HG03025 (cell line): ENCODE data around the gene ROBO2.

ENCODE experiments used
- ATAC-seq: cut with Tn5 transposase; IDR thresholded peaks from one replicate; pipeline ENCODE4 v1.9.1; 2021; ENCODE audit warnings: mild to moderate bottlenecking, moderate library complexity; ENCODE audit not compliant: unreplicated experiment, low FRiP score

The ROBO2 gene

DNA sequence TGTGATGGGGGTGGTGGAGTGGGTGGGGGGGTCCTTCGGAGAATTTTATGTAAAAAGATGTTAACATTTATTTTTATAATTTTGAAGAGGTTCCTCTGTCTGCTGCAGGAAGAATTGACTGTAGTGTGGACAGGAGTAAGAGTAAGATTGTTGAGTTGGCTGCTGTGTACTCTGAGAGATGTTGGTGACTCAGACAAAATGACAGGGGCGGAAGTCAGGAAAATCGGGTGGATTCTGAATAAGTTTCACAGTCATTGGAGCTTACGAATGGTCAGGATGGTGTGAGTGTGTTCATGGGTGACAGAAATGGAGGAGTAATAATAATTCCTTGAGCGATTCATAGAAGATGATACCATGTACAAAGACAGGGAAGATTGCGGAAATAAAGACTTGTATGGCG is 420.0 kb downstream of the ROBO2 start:
- no peak for ATAC-seq

DNA sequence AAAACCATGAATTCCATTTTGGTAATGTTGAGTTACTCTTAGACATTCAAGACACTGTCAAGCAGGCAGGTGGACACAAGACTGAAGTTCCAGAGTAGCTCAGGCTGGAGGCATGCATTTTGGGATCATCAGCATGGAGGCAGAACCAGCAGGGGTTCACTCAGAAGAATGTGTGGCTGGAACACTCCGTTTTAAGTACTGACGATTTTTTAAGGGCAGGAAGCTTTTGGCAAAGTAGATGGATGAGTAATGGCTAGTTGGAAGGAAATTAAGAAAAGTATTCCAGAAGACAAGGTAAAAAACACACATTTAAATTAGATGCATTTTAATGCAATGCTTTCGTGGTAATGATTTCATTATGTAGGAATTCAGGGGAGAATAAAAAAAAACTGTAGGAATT is 420.4 kb downstream of the ROBO2 start:
- ATAC-seq: no peak

DNA sequence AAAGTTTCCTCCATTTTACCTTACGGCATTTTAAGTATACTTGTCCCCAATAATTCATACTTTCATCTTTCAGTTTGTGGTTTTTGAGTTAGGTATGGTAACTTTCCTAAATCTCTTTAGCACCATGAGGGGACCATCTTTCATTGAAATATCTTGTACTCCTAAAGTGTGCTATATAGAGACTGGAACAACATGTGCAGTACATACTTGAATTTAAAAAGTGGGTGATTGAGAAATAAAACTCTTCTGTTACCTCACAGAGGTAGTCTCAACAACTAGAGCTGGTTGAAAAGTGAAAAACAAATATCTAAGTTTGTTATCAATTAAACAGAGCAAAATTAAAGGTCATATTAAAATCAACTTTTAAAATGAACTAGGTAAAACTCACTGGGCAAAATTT is 423.1 kb downstream of the ROBO2 start:
- no peak for ATAC-seq

DNA sequence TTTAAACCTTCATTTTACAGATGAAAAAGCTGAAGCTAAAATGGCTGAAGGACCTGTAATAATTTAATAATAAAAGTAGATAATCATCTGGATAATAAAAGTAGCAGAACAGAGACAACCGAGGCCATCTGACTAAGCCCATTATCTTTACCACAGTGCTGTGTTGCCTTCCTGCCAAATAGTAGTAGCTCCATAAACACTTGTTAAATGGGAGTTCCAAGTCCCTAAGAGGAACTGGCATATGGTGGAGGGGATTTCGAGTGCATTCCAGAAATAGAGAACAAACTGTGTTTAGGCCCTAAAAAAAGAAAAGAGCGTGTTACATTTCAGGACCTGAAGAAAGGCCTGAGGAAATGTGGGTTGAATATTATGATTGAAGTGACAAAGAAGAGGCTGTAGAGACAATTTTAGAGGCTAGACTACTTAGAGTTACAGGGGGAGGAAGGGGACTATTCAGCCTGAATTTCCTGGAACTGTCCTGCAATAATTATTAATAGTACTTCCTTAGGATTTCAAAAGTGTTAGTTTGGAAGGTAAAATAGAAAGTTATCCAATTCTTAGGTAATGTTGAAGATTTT is 424.3 kb downstream of the ROBO2 start:
- no peak for ATAC-seq

DNA sequence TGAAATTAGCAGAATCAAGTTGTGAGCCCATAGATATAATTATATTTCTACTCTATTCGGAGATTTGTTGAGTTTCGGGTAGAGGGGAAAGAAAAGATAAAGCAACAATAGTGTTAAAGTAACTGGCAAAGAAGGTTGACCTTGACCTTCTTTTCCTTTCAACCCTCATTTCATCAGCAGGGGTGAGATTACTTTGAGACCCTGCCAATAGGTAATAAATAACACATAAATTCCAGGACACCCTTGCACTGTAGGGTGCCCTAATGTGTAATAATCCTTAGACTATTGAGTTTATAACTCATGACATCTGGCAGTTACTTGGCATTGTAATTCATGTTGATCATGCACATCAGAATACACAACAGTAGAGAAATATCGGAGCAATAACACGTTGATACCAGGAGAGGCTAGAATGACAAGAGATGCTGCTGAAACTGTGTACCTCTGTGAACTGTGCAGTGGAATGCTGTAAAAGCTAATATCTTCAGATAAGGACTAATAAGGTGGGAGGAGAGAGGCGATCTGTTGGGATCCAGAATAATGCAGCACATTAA is 426.7 kb downstream of the ROBO2 start:
- ATAC-seq: no peak

DNA sequence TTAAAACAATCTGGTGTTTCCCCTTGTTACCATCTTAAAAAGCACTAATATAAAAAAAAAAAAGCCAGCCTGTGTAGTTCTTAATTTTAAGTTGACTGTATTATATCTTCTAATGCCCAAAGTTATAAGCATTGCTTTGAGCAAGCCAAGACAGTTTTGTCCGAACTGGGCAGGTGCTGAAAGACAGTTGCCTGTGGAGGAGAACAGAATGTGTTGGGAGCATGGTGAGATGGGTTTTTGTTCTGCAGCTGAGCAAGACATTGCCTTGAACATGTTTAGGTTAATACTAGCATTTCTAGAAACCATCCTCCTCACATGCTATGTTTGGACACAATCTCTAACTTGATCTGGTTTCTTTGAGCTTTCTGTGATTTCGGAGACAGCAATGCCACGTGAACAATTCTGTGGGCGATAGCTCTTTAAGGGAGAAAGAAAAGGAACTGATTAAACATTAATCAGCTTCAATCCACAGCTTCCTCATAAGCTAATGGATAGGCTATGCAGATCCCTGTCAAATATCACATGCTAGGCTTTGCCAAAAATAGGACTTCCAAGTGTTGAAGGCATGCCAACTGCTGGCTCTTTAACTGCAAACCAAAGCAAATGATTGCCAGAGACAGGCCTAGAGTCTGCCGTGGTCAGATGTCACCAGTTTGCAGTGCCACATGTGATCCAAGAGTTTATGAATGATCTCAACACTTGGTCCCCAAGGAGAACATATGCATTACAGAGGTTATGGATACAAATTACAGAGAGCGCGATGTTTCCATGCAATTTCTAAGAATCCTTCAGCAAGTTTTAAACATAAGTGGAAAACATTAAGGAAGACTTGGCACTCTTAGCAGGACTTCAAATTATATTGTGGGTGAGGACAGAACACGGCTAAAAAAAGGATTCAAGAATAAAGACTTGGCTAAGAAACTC is 428.1 kb downstream of the ROBO2 start:
- ATAC-seq: no peak

DNA sequence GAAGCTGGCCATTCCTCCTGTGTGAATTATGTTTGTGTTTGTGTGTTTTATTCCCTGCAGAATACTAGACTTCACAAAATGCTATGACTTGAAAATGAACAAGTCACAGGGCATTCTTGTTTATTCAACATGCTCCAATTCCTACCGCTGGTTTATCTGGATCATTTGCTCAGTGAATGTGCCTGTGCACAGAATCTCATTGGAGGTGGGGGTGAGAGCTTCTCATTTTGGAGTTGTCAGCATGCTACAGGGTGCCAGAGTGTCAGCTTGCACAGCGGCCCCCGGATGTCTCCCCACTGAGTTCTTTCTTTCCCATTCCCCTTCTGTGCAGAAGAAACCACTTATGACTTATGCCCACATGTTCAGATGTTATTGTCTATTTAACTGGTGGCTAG is 428.7 kb downstream of the ROBO2 start:
- no peak for ATAC-seq

DNA sequence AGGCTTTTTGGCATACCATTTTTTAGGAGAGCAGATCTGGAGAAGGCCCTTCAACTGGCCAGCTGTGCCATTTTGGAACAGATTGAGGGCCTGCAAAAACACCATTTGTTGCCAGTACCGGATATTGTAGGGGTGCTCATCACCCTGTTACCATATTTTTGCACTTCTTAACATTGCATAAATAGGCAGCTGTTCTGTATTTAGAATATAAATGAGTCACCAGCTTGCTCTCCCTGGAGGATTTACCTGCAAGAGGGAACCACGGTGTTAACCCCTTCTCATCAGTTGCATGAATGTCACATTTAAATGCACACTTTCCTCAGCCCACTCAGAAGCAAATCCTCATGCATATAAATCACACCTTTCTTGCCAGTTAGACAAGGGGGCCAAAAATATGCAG is 435.6 kb downstream of the ROBO2 start:
- ATAC-seq: no peak

DNA sequence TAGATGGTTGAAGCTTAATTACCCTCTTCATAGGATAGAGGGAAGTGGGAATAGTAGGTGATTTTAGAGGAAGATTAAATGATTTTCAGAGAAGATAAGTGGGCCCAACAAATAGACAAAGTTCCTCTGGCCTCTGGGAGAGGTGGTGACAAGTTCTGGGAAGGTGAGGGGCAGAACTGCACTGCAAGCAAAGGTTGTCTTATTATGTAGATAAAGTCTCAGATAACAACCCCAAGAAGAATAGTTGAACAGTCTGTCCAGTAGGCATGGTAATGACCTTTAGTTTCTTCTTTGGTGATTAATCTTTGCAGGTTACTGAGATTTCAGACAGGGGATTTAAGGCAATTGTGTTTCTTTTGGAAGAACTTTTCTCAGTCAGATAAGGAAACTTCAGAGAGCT is 439.1 kb downstream of the ROBO2 start:
- no peak for ATAC-seq

DNA sequence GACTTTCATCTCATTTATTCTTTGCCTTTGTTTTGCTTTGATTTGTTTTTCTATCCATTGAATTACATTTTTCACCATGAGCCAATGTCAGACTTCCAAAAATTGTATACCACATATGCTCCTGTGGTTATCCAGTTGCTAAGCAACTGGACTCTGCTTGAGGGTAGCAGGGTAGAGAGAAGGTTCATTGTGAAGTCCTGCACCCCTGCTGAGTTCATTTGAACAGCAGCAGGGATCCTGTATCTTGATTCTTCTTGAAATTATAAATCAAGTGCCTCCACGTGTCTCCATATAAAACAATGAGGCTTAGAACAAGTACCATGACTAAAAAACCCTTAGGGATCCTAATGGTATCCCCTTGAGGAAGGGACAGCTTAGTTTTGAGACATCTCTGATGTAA is 449.3 kb downstream of the ROBO2 start:
- no peak for ATAC-seq

DNA sequence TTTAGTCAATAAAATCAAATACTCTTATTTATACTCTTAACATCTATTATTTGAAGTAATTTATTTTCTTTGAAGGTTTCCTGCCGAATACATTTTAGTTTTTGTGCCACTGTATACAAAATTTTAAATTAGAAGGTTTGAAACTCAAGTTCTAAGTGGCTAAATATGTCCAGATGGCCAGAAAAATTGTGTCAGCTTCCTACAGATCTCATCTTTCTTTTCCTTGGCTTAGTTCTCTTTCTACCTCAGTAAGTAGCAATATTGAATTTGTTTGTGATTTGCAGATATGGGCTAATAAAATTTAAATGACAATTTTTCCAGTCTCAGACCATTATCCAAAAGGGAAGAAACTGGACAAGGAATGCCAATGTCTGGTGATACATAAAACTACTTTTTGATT is 452.1 kb downstream of the ROBO2 start:
- no peak for ATAC-seq

DNA sequence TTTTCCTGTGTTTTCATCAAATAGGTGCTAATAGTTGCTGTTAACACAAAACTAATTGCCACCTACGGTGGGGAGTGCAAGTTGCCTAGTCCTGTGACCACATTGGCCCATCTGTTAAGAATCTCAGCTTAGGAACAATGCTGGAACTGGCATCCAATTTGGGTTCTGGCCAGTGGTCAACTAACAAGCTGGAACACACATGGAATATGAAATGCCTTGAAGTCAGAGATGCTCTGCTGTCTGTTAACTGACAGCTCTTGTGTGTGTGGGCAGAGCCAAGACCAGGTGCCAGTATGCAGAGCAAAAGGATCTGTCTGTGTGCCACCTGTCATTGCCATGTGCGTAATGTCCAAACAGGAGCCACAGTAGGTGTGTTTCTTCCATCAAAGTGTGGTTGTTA is 460.8 kb downstream of the ROBO2 start:
- no peak for ATAC-seq

DNA sequence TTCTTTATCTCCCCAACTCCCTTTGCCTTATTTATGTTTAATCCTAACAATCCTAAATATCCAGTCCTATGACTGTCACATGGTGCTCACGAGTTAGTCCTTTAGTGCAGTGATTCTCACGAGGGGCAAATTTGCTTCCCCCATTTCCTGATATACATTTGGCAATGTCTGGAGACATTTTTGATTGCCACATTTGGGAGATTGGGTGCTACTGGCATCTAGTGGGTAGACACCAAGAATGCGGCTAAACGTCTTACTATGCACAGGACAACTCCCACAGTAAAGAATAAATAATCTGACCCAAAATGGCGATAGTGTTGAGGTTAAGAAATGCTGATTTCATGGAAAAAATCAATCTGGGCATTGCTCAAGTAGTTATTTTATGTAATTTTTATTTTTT is 466.5 kb downstream of the ROBO2 start:
- ATAC-seq: no peak

DNA sequence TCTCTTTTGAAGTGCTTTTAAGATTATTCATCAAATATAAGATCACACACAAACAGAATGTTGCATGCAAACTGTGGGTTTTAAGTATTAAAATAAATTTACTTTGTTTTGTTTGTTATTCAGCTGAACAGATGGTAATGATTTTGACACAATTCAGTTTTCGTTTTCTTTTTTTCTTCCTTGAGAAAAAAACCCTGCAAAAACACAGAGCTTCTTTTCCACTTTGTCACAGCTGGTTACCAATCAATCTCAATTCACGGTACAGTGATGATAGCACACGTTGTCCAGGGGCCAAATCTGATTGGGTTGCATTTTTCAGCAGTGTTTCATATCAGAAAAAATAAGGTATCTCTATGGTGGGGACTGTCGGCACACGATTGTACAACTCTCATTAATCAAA is 473.6 kb downstream of the ROBO2 start:
- ATAC-seq: no peak

DNA sequence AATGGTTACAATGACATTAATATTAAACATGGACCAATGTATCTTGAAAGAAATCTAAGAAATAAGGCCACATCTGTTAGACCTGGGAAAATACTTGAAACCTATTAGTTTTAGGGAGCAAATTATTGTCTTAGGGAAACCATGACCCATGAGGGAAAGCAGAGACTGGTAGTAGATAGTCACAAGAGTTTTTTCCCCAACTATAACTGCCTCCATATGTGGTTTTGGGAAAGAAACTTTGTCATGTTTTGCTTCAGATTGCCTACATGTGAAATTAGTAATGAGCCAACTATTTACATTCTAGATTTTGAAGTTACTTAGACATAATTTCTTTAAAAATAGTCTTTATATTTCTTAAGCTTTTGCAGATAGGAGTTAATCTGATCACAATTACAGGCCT is 474.9 kb downstream of the ROBO2 start:
- ATAC-seq: no peak

DNA sequence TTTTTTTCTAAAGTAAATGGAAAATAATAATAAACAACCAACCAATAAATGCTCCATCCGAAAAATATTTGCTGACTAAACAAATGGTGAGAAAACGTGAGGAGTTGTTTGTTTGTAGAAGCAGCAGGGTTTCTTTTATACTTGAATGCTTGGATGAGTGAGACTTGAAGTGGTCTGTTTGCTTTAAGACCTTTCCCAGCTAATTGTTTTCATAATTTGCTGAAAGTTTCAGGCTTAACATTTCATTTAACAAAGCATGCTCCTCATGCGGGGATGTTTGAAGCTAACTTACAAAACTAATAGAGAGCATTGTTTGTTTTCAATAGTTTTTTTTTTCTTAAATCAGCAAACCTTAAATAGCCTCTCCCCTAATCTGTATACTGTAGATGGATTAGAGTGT is 484.6 kb downstream of the ROBO2 start:
- ATAC-seq: no peak

DNA sequence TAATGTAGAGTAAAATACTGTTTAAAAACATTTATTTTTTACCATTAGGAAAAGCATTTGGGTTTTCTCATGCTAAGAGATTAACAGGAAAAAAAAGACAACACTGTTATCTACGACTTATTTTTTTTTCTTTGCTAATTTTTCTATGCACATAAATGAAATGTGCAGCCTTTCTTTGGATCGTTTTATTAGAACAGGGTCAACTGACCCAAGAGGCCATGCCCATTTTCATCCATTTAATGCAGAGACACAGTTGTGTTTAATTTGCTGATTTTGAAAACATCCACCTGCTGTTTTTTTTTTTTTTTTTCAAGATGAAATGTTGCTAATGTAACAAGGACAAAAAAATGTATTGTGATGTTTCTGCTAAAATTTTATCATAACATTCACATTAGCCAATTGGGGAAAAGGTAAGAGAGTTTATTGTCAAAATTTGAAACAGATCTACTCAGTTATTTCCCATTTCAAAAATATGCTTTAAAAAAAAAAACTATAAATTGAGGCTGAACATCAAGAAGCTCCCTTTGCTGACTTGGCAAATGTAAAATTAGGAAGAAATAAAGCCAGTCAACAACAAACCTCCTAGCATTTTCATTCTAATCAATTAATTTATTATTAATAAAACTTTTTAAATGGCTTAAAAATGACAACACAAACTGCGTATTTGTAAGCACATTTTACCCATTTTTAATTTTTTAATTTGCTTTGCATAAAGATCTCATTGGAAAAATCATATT is 485.2 kb downstream of the ROBO2 start:
- no peak for ATAC-seq

DNA sequence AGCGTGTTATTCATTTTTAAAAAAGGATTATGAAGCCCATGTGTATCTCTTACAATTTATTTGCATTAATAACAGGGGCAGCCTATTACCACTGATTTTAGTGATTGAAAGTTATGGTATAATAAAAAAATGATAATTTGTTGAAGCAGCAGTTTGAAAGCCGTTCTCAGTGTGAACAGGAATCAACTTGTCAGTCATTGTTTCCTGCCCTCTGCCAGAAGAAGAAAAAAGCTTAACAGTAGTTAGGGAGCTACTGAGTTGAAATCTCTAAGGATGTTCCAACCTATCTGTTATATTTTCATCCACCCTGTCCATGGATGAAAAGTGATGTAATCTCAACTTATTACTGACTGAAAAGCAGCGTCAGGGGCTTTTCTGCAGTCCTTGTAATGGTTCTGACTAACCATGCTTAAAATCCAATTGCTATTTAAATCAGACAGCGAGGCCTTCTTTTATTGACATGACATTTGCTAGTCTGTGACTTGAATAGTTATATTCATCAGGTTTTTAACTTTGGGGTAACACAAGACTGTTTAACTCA is 486.7 kb downstream of the ROBO2 start:
- no peak for ATAC-seq

DNA sequence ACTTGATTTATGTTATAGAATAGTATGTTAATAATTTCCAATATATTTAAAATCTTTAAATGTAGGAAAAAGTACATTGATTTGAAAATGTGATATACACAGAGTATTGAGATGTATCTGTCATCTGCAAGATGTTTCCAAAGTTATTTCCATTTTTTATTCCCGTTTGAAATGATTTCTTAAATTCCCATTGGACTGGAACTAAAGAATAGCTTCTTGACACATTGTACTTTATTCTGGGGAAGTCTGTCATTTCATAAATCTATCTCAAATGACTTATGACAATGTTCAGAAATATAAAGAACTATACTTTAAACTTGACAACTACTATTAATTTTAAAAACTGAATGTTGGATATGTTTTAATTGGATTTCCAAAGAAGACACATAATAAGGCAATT is 489.6 kb downstream of the ROBO2 start:
- ATAC-seq: no peak

DNA sequence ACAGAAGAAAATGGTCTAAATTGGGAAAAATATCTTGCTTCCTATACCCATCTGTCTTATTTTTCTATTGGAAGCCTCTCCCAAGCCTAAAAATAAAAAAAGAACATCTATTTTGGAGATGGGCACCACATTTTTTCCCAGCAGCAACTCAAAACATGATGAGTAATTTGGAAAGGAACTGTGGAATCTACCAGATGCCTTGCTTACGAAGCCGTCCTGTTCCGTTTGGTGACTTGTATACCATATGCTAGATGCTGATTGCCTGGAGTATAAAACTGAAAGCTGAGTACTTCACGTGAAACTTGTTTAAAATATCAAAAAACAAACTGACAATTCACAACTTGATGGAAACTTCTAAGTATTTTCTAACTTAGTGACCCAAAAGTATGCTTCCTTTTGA is 491.0 kb downstream of the ROBO2 start:
- ATAC-seq: no peak

DNA sequence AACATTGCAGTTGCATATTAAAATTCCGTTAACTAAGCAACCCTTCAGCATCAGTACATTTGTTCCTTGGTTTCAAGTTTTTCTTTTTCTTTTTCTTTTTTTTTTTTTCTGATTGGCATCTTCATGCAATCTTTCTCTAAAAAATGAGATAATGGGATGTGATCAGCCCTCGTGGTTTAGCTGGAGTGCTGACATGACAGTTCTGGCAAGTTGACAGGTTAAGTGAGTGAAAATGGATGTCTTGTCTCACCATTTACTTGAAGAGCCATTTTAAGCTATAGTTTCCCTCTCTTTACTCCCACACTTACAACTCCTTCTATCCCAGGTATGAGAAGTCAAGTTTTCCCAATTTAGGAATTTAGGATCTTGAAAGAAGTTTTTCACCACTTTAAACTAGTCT is 495.2 kb downstream of the ROBO2 start:
- ATAC-seq: no peak
